ENCODE measurements around the gene C10orf95. TPM values are rescaled to one million over a fixed set of nuclear protein-coding genes. Genes with fewer than 3 reads are reported as not detected.

The C10orf95 gene
- total RNA-seq, 2 donors from 2014 or later: not detected

- TF ChIP-seq, protein P1, sequence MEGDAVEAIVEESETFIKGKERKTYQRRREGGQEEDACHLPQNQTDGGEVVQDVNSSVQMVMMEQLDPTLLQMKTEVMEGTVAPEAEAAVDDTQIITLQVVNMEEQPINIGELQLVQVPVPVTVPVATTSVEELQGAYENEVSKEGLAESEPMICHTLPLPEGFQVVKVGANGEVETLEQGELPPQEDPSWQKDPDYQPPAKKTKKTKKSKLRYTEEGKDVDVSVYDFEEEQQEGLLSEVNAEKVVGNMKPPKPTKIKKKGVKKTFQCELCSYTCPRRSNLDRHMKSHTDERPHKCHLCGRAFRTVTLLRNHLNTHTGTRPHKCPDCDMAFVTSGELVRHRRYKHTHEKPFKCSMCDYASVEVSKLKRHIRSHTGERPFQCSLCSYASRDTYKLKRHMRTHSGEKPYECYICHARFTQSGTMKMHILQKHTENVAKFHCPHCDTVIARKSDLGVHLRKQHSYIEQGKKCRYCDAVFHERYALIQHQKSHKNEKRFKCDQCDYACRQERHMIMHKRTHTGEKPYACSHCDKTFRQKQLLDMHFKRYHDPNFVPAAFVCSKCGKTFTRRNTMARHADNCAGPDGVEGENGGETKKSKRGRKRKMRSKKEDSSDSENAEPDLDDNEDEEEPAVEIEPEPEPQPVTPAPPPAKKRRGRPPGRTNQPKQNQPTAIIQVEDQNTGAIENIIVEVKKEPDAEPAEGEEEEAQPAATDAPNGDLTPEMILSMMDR (IDR thresholded peaks at IDR 0.05): no peak
- DNase-seq (ENCODE audit: low spot score): no peak
- peaks cover 7% of the 10 kb centered on the region for H3K36me3 ChIP-seq
- H3K27me3 ChIP-seq: peaks cover 0 to 8% of the 10 kb centered on the region in 2 donors
- peak overlapping the region; percentile 71 to 94 for H3K4me3 ChIP-seq
- peaks cover 0 to 41% of the 10 kb centered on the region in 2 donors for H3K4me1 ChIP-seq
- no peaks in the 10 kb centered on the region for H3K9me3 ChIP-seq
- peak overlapping the region; percentile 85 to 89 for H3K27ac ChIP-seq
Observed at GRCh38 chr10:102419269-102420180, 31.8 kb downstream of the C10orf95 start.

- no peaks in the 10 kb centered on the region for H3K36me3 ChIP-seq
- no peaks in the 10 kb centered on the region for H3K9me3 ChIP-seq
- H3K27ac ChIP-seq: no peak within 1 kb of the TSS
- TF ChIP-seq, protein P1 (IDR thresholded peaks at IDR 0.05): no peak
- peaks cover 0 to 8% of the 10 kb centered on the region in 2 donors for H3K27me3 ChIP-seq
- peak within 1 kb of the TSS; percentile 71 to 94 for H3K4me3 ChIP-seq
- peaks cover 0 to 41% of the 10 kb centered on the region in 2 donors for H3K4me1 ChIP-seq
- no peak for DNase-seq (ENCODE audit: low spot score)
Observed at GRCh38 chr10:102418622-102419268, 32.6 kb downstream of the C10orf95 start, which contains the start of gene PSD. Gene PSD (minus strand): TSS chr10:102418785. CDS start chr10:102417038, 1,747 bp downstream.

- Histone ChIP-seq H3K36me3 (no peaks in the 10 kb centered on the region), H3K27ac (no peak overlapping the region), H3K4me1 (peaks cover 0 to 21% of the 10 kb centered on the region in 2 donors), H3K9me3 (no peaks in the 10 kb centered on the region), H3K4me3 (no peak overlapping the region), H3K27me3 (peaks cover 0 to 8% of the 10 kb centered on the region in 2 donors)
- no peak for DNase-seq (ENCODE audit: low spot score)
- TF ChIP-seq, protein P1 (IDR thresholded peaks at IDR 0.05): no peak
Observed at GRCh38 chr10:102416695-102417094, 34.6 kb downstream of the C10orf95 start.

DNA sequence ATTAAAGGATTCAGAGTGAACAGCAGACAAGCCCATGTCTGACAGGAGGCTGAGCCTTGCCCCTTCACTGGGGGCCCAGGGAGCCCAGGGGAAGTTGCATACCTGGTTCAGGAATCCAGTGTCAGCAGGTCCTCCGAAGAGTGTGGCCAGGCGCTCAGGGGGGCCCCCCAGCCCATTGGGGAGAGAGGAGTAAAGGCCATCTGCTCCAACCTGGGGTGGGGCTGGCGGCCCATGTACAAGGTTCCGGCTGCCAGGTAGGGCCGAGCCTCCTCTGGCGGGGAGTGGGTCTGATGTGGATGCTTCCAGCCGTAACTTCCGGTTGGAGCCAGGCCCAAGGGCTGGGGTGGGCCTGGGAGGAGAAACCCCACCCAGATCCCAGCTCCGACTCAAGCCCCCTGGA lies 35.1 kb downstream of the C10orf95 start:
- Histone ChIP-seq H3K27me3 (peaks cover 0 to 8% of the 10 kb centered on the region in 2 donors), H3K27ac (no peak overlapping the region), H3K36me3 (no peaks in the 10 kb centered on the region), H3K9me3 (no peaks in the 10 kb centered on the region), H3K4me1 (peaks cover 0 to 19% of the 10 kb centered on the region in 2 donors), H3K4me3 (no peak overlapping the region)
- no peak for DNase-seq (ENCODE audit: low spot score)
- TF ChIP-seq, protein P1 (IDR thresholded peaks at IDR 0.05): no peak

GRCh38 chr10:102414749-102415148 lies 36.6 kb downstream of the C10orf95 start:
- no peak for DNase-seq (ENCODE audit: low spot score)
- Histone ChIP-seq H3K4me3 (no peak overlapping the region), H3K27ac (no peak overlapping the region), H3K27me3 (peaks cover 0 to 13% of the 10 kb centered on the region in 2 donors), H3K36me3 (no peaks in the 10 kb centered on the region), H3K4me1 (peaks cover 0 to 22% of the 10 kb centered on the region in 2 donors), H3K9me3 (no peaks in the 10 kb centered on the region)
- TF ChIP-seq, protein P1 (IDR thresholded peaks at IDR 0.05): no peak

All from right atrium auricular region (tissue), 2 donors.